Naive thymus-derived CD8-positive, alpha-beta T cell (primary cell): Measurements from ENCODE around the gene PPHLN1. TPM values are rescaled to one million over a fixed set of nuclear protein-coding genes. Genes with fewer than 3 reads are reported as not detected.
A peak's percentile ranks its signal among the peaks of the same experiment; 100 is the strongest.

Source experiments
- ATAC-seq, 2 donors: fragments of 150-1000 bp; cut with Tn5 transposase in 1 of 2; sonication (Bioruptor Pico), chemical (Tn5 transposase) in 1 of 2; 1 replicate in 1 of 2; 2 replicates in 1 of 2; pipeline ENCODE4 v1.10.0; 2021; ENCODE audit warnings: mild to moderate bottlenecking in 2 of 2, moderate library complexity in 2 of 2
- POLR2A ChIA-PET: fragments of 350-600 bp; sonication (Branson Sonifier 250); formaldehyde crosslinking; loops from one replicate; lab custom pipeline; 2021; ENCODE audit warnings: antibody characterized with exemption; lab: Charles Lee
- DNase-seq, 10 donors: peaks; one replicate each; pipeline versions ENCODE4 v3.0.0 to v3.0.0-alpha.2; 2020 to 2022
- H3K27ac Mint-ChIP-seq, 10 donors: one replicate each; pipeline ENCODE4 v1.8.0; 2020 to 2022; ENCODE audit warnings: mild to moderate bottlenecking in 10 of 10, mixed read lengths in 10 of 10, moderate library complexity in 4 of 10, inconsistent platforms in 1 of 10
- H3K27me3 Mint-ChIP-seq, 5 donors: one replicate each; pipeline ENCODE4 v1.8.0; 2021 to 2022; ENCODE audit warnings: mixed read lengths in 5 of 5
- H3K36me3 Mint-ChIP-seq, 3 donors: one replicate each; pipeline ENCODE4 v1.8.0; 2020 to 2022; ENCODE audit warnings: mixed read lengths in 3 of 3, mild to moderate bottlenecking in 2 of 3, inconsistent platforms in 1 of 3
- H3K4me1 Mint-ChIP-seq, 4 donors: one replicate each; pipeline ENCODE4 v1.8.0; 2021 to 2022; ENCODE audit warnings: mixed read lengths in 4 of 4
- H3K4me3 Mint-ChIP-seq, 10 donors: one replicate each; pipeline ENCODE4 v1.8.0; 2020 to 2022; ENCODE audit warnings: mild to moderate bottlenecking in 10 of 10, mixed read lengths in 10 of 10, moderate library complexity in 6 of 10, inconsistent platforms in 1 of 10
- H3K9me3 Mint-ChIP-seq, 9 donors: one replicate each; pipeline ENCODE4 v1.8.0; 2020 to 2022; ENCODE audit warnings: mixed read lengths in 9 of 9, mild to moderate bottlenecking in 3 of 9, inconsistent platforms in 1 of 9, moderate library complexity in 1 of 9
- microRNA-seq: library from miRNA; unstranded; fragments of <30 nt; microRNA quantifications from one replicate; pipeline ENCODE4 v1.2.0, GENCODE V29; 2022; ENCODE audit warnings: borderline microRNAs expressed
- polyA plus RNA-seq, 3 donors: library from polyadenylated mRNA; unstranded; fragments of 300-500 nt; fragmentation: Illumina TruSeq; gene quantifications; one replicate each; pipeline ENCODE4 v1.2.3, GENCODE V29; 2021
- total RNA-seq, 8 experiments: library from RNA in 2 of 8; stranded (reverse) in 2 of 8; gene quantifications; one replicate each; pipeline ENCODE4 v1.2.3 and lab custom pipeline; 2021 to 2026

Gene PPHLN1
- total and polyA plus RNA-seq, 5 experiments from 2014 or later: 107 to 178 (median 152) TPM

DNA sequence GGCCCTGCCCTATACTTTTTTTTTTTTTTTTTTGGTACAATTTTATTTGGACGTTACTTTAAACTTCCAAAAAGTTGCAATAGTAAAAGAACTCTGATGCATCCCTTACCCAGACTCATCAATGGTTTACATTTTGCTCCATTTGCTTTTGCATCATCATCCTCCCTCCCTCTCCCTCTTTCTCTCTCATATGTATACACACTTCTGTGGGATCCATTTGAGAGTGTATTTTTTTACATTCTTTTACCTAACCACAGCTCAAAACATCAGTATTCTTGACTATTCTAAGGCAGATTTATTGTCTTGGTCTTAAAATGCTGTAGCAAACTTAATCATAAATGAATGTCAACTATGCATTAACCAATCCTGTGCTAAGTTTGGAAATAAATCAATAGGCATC lies 152.0 kb downstream of the PPHLN1 start:
- peaks cover 0 to 59% (median 3%) of the 10 kb centered on the region in 4 donors for H3K4me1 Mint-ChIP-seq
- H3K9me3 Mint-ChIP-seq: no peaks in the 10 kb centered on the region
- H3K4me3 Mint-ChIP-seq: no peak overlapping the region
- DNase-seq (no peak), ATAC-seq (no peak)
- POLR2A ChIA-PET: no interaction called here
- H3K27me3 Mint-ChIP-seq: peaks cover 32 to 74% (median 44%) of the 10 kb centered on the region in 5 donors
- H3K36me3 Mint-ChIP-seq: no peaks in the 10 kb centered on the region
- H3K27ac Mint-ChIP-seq: no peak overlapping the region

DNA sequence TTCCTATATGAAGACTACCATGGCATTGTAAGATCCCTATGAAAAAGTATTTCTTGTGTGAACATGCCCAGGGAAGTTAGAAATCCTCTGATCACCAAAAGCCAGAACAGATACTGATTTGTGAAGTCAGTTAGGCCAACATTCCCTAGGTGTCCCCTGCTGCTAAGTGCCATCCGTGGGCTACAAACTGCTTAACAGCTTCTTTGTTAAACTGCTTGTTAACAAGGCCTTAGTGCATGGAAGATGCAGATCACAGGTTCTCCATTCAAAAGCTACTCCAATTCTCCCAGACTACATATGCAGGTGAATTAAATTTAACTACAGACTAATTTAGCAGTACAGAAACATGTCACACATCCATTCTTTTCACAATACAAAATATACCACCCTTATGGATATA lies 155.4 kb downstream of the PPHLN1 start:
- H3K27me3 Mint-ChIP-seq: peaks cover 41 to 77% (median 50%) of the 10 kb centered on the region in 5 donors
- H3K27ac Mint-ChIP-seq: no peak overlapping the region
- H3K9me3 Mint-ChIP-seq: no peaks in the 10 kb centered on the region
- H3K4me3 Mint-ChIP-seq: peak overlapping the region in 2 of 10 donors; percentile 50 to 87
- DNase-seq: no peak
- ATAC-seq: no peak
- peaks cover 0 to 6% (median 5%) of the 10 kb centered on the region in 3 donors for H3K36me3 Mint-ChIP-seq
- H3K4me1 Mint-ChIP-seq: peaks cover 5 to 48% (median 12%) of the 10 kb centered on the region in 4 donors
- POLR2A ChIA-PET: no interaction called here

DNA sequence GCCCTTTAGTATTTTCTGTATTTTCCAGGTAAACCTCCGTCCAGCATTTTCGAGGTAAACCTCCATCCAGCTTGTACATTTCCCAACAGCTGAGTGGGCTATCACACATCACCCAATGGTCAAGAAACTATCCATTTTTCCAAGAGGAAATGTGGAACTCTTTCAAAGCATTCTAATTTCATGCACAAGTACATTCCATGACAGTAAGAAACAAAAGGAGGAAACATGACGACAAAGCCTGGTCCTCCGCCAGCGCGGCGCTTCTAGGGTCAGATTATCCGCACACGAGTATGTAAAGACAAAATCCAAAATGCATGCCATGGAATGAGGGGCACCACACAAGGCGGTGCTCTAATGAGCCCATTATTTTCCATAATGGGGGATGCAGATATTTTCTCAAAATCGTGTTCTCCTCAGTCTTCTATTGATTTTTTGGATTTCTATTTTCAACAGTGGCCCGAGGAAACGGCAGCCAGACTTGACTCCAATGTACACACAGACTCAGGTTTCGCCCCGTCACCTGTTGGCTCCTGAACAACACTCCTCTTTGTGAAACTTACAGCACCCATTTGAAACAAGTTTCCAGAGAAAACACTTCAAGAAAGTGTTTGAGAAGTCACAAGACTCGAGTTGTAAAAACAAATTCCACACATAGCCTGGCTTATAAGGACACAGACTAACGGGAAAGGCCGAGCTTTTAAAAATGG lies 156.2 kb downstream of the PPHLN1 start:
- H3K36me3 Mint-ChIP-seq: peaks cover 0 to 6% (median 5%) of the 10 kb centered on the region in 3 donors
- no peak overlapping the region for H3K27ac Mint-ChIP-seq
- H3K4me1 Mint-ChIP-seq: peaks cover 5 to 48% (median 12%) of the 10 kb centered on the region in 4 donors
- H3K9me3 Mint-ChIP-seq: no peaks in the 10 kb centered on the region
- DNase-seq (no peak), ATAC-seq (no peak)
- H3K4me3 Mint-ChIP-seq: peak overlapping the region; percentile 63 to 93 (median 72)
- POLR2A ChIA-PET: interaction anchor here (1.3 kb wide), 1 partner anchor 14 kb away, joined by 3 read pairs; no protein-coding TSS in a partner anchor
- peaks cover 41 to 81% (median 48%) of the 10 kb centered on the region in 5 donors for H3K27me3 Mint-ChIP-seq

DNA sequence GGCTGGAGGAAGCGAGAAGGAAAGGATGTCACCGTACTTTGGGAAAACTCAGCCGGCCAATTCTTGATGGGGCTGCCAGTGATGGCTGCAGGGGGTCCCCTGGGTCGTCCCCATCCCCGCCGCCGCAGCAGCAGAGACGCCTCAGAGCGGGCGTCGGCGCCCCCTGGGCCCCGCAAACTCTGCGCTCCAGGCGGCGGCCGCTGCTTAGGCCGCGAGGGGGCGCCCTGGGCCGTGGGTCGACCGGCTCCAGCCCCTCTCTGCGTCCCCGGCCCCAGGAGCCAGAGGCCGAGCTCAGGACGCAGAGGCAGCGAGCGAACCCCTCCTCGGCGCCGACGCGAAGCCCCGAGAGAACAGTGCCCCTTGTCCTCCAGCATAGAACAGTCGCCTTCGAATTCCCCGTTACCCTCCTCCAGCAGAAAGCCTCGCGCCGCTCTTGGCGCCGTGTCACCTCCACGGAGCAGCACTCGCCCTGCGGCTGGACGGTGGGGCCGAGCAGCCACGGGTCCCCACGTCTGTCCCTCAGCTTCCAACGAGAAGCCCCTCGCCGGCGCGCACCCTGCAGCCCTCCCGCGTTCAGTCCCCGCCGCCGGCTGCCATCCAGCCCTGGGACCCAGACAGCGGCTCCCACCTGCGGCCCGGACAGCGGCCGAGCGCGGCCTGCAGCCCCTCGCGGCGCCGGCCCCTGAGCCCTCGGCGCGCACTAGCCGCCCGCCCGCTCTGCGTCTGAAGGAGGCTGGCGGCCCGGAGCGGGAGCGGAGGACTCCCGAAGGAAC lies 157.0 kb downstream of the PPHLN1 start:
- Mint-ChIP-seq H3K4me1 (peaks cover 5 to 48% (median 12%) of the 10 kb centered on the region in 4 donors), H3K4me3 (peak overlapping the region; percentile 69 to 93 (median 74)), H3K36me3 (peaks cover 0 to 6% (median 5%) of the 10 kb centered on the region in 3 donors), H3K27me3 (peaks cover 40 to 84% (median 48%) of the 10 kb centered on the region in 5 donors), H3K27ac (no peak overlapping the region), H3K9me3 (no peaks in the 10 kb centered on the region)
- DNase-seq (peak in 9 of 10 donors; percentile 5 to 64 (median 40)), ATAC-seq (peak; percentile 64 to 78)
- POLR2A ChIA-PET: interaction anchor here (1.3 kb wide), 1 partner anchor 15 kb away, joined by 3 read pairs; no protein-coding TSS in a partner anchor

DNA sequence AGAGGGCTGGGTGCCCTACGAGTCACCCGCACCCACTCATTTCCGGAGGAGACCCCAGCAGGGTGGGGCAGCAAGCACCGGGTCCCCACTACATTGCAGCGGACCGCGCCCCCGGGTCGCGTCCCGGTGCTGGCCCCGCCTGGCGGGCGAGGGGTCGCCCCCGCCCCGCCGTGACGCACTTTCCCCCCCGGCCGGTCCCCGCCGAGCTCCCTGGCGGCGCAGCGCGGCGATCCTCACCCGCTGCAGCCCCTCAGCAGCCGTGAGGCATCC lies 157.5 kb downstream of the PPHLN1 start:
- peaks cover 0 to 6% (median 5%) of the 10 kb centered on the region in 3 donors for H3K36me3 Mint-ChIP-seq
- H3K9me3 Mint-ChIP-seq: no peaks in the 10 kb centered on the region
- peak overlapping the region in 3 of 10 donors; percentile 31 to 91 (median 32) for H3K27ac Mint-ChIP-seq
- ATAC-seq (peak; percentile 54 to 57), DNase-seq (peak in 7 of 10 donors; percentile 10 to 28 (median 25))
- peaks cover 5 to 45% (median 12%) of the 10 kb centered on the region in 4 donors for H3K4me1 Mint-ChIP-seq
- POLR2A ChIA-PET: no interaction called here
- peaks cover 40 to 84% (median 47%) of the 10 kb centered on the region in 5 donors for H3K27me3 Mint-ChIP-seq
- H3K4me3 Mint-ChIP-seq: peak overlapping the region; percentile 74 to 99 (median 88)

DNA sequence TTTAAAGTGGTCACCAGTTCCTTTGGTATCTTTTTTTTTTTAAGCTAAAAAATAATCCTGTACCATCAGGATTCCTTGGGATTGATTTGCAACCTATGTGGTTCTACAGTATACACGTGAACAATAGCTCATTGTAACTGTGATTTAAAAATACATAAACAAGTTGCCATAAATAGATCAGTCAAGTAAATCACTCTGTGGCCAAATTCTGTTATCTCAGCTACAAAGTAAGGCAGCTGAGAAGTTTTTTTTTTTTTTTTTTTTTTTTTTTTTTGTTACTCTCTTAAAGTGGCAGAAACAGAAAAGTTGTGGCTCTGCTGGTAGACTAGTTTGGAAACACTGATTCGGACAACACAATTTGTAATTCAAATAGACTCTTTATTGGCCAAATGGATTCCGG lies 159.0 kb downstream of the PPHLN1 start:
- H3K36me3 Mint-ChIP-seq: peaks cover 0 to 6% (median 5%) of the 10 kb centered on the region in 3 donors
- POLR2A ChIA-PET: no interaction called here
- peak overlapping the region in 1 of 10 donors; percentile 17 for H3K4me3 Mint-ChIP-seq
- no peak for ATAC-seq
- H3K4me1 Mint-ChIP-seq: peaks cover 5 to 35% (median 12%) of the 10 kb centered on the region in 4 donors
- H3K9me3 Mint-ChIP-seq: no peaks in the 10 kb centered on the region
- peaks cover 38 to 76% (median 46%) of the 10 kb centered on the region in 5 donors for H3K27me3 Mint-ChIP-seq
- no peak overlapping the region for H3K27ac Mint-ChIP-seq
- DNase-seq: no peak

DNA sequence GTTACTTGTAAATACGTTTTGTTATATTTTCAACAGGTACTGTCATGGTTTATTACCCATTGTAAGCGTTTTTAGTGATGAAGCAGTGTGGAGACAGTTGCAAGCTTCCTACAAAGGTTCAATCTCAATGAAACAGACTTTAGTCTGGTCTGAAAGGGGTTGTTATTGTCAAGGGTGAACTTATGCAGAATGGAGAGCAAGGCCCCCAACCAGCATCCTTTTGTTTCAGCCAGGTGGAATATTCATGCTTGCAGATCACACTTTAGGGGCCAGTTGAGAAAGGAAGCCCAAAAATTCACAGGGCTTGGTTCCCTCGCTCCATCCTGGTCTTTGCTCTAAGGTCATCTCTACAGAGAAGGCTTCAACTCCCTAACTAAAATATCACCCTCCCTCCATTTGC lies 159.9 kb downstream of the PPHLN1 start:
- H3K27me3 Mint-ChIP-seq: peaks cover 33 to 69% (median 40%) of the 10 kb centered on the region in 5 donors
- POLR2A ChIA-PET: no interaction called here

DNA sequence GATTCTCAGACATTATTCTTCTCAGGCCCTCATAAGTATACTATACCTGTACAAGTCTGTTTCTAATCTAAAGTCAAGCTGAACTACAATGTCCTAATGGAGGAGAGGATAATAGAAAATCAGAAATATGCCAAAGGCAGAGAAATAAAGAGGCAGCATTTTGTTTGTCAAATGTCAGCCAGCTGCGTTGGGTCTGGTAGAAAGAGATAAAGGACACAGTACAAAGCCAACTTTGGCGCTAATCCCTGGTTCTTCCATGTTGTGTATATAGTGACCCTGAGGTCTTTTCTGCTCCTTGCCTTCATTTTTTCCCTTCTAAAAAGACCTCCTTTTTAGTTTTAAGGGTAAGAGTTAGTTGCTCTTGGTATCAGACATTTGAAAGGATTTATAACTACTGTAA lies 160.4 kb downstream of the PPHLN1 start:
- Mint-ChIP-seq H3K4me3 (no peak overlapping the region), H3K9me3 (no peaks in the 10 kb centered on the region), H3K27ac (peak overlapping the region in 1 of 10 donors; percentile 10), H3K4me1 (peaks cover 5 to 23% (median 12%) of the 10 kb centered on the region in 4 donors), H3K27me3 (peaks cover 27 to 63% (median 36%) of the 10 kb centered on the region in 5 donors), H3K36me3 (peaks cover 0 to 6% (median 5%) of the 10 kb centered on the region in 3 donors)
- ATAC-seq: no peak
- DNase-seq: no peak
- POLR2A ChIA-PET: no interaction called here

More for the DNA sequence above, 159.9 kb downstream of the PPHLN1 start:
- no peak overlapping the region for H3K4me3 Mint-ChIP-seq
- H3K4me1 Mint-ChIP-seq: peaks cover 5 to 27% (median 12%) of the 10 kb centered on the region in 4 donors
- ATAC-seq (no peak), DNase-seq (no peak)
- no peak overlapping the region for H3K27ac Mint-ChIP-seq
- H3K9me3 Mint-ChIP-seq: no peaks in the 10 kb centered on the region
- H3K36me3 Mint-ChIP-seq: peaks cover 0 to 6% (median 5%) of the 10 kb centered on the region in 3 donors

DNA sequence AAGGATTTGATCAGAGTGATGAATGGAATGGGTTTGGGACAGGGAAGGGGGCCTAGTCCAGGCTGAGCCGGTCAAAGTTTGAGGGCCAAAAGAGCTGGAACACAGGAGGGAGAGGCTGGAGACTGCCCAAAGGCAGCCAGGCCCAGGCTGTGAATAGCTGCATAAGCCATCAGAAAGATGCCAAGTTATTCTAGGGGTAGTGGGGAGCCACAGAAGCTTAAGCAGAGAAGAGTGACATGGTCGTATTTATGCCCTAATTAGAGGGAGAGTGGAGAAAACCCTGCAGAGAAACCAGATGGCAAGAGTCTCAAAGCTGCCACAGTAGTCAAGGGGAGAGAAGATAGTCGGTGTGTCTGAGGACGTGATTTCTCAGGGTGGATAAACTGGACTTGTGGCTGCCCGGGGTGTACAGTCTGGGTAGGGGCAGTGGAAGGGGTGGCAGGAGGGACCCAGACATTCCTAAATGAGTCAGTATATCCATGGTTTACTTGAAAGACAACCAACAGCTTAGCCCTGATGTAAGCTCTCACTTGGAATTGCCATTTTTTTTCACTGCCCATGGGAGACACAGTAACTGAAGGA lies 164.4 kb downstream of the PPHLN1 start:
- ATAC-seq: no peak
- H3K4me1 Mint-ChIP-seq: no peaks in the 10 kb centered on the region
- H3K9me3 Mint-ChIP-seq: no peaks in the 10 kb centered on the region
- H3K27me3 Mint-ChIP-seq: peaks cover 10 to 35% (median 16%) of the 10 kb centered on the region in 5 donors
- H3K27ac Mint-ChIP-seq: peak overlapping the region in 1 of 10 donors; percentile 14
- POLR2A ChIA-PET: interaction anchor here (0.7 kb wide), 1 partner anchor 21 kb away, joined by 5 read pairs; no protein-coding TSS in a partner anchor
- no peaks in the 10 kb centered on the region for H3K36me3 Mint-ChIP-seq
- H3K4me3 Mint-ChIP-seq: no peak overlapping the region
- DNase-seq: no peak

Small RNA genes lying within 50 kb of the gene (microRNA-seq; reads per million reads assigned to microRNA genes)
- gene MIR7851: not detected

Other genes starting within 250 kb of the PPHLN1 start
- 10 to 100 TPM in 1 of 2 experiments, 1 to 10 TPM in 1; 9.9 to 10.8 TPM for gene GXYLT1, start 181.3 kb upstream of the PPHLN1 start, total RNA-seq
- 1 to 10 TPM; 1.6 to 2.6 (median 1.9) TPM for gene GXYLT1, start 181.3 kb upstream of the PPHLN1 start, polyA plus RNA-seq
- 10 to 100 TPM; 40.2 to 42.8 TPM for gene YAF2, start 87.9 kb upstream of the PPHLN1 start, total RNA-seq
- gene YAF2, start 87.9 kb upstream of the PPHLN1 start, polyA plus RNA-seq: 10 to 100 TPM; 10.6 to 21.8 (median 12.7) TPM
- gene ZCRB1, start 73 bp upstream of the PPHLN1 start, total RNA-seq: 10 to 100 TPM; 29.6 to 33.5 TPM
- 10 to 100 TPM; 67.7 to 80.4 (median 74.0) TPM for gene ZCRB1, start 73 bp upstream of the PPHLN1 start, polyA plus RNA-seq